GM18873 (cell line): ENCODE measurements around the gene FANCF.
"Not testable (repeated sequence)": the region's sequence is repeated elsewhere in the genome, so short reads cannot be mapped to it uniquely, and the experiment has no call there.

Experiments
- ATAC-seq: cut with Tn5 transposase; IDR thresholded peaks from one replicate; pipeline ENCODE4 v1.9.1; 2021; ENCODE audit warnings: mild to moderate bottlenecking, moderate library complexity, moderate number of reproducible peaks; ENCODE audit not compliant: unreplicated experiment, low FRiP score

The FANCF gene

GRCh38 chr11:22625448-22626287, at the start of gene FANCF:
Gene FANCF, minus strand, starts transcription at chr11:22625823. Its CDS starts 13 bp downstream, at chr11:22625810.
- peak; percentile 99 for ATAC-seq

DNA sequence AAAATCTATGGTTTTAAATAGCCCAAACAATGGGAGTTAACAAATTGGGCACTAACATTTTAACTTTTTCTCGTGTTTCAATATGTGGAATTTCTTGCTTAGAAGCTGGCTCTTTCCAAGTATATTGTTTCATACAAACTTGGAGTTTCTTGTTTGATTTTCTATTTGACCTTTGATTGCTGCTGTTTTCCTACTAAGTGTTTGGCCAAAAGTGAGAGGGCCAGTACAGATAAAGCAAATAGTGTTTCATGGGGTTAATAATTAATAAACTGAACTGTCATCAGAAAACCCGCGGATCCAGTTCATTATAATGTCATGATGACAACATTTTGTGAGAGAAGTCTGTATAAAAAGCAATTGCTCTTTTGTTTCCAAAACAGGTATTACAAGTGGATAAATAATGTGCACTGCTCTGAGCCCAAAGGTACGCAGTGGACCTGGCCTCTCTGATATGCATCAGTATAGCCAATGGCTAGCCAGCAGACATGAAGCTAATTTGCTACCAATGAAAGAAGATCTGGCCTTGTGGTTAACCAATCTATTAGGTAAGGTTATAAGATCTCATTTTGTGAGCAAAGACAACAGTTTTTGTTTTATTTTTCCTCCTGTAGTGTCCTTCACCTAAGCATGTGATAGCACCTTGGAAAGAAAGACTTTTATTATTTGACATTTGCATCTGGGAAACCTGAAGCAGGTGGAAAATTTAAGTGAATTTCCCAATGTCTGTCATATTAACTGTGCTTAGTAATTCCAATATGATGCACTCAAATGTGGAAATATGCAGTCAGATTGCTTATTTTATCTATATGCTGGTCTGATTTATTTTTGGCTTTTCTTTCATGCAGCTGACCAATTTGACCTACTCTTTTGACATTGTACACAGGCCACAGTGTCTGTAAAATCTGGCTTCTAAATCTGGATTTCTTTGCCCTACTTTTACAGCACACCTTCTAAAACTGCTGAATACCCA, 49.1 kb upstream of the FANCF start:
- ATAC-seq = no peak

DNA sequence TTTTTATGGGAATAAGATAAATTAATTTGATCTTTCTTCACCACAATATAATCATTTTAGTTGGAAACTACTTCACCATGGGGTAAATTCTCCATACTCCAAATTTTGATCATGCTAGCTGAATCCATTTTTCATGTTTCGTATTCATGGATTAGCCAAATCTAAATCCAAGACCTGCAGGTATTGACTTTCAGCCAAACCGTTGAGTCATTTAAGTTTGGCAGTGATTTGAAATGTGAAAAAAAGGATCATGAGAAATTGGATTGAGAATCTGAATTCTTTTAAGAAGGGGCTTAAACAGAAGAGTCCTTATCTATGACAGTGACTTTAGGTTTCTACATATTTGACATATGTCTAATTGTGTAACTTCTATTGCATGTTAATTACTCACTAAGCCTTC, 46.1 kb upstream of the FANCF start:
- ATAC-seq = no peak

DNA sequence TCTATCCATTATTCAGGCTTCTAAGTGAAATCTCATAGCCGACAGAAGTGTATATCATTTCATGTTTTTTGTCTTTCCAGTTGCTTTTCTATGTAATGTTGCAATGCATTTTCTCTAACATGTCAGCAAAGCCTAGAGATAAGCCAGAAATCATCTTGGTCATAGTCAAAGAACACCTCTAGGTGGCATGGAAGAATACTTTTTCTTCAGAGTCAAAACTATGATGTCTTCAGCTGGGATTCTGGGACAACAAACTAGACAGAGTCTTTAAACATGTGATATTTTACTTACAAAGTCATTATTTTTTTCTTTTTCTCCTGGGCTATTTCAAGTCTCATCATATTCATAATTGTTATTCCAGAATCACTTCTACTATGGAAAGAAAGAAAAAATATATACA, 45.2 kb upstream of the FANCF start:
- ATAC-seq = peak; percentile 41

DNA sequence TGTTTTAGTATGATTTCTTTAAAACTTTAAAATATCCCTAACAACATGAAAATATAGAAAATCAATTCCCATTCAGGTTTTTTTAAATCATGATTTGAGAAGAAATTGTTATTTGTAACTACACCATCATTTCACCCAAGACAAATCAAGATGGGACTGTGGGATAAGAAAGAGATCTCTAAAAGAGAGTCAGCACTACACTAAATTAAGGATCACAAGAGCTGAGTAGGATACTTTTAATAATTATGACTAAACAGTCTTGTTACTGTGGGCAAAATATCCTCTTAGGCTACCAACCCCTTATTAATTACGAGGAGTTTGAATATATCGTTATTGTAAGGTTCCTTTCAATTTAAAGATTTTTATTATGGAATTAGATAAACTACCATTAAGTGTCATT, 43.7 kb upstream of the FANCF start:
- ATAC-seq = no peak

GRCh38 chr11:22668005-22668796, 42.6 kb upstream of the FANCF start:
- ATAC-seq = peak; percentile 29

- ATAC-seq = peak; percentile 44
Observed at GRCh38 chr11:22666688-22667439, 41.2 kb upstream of the FANCF start.

GRCh38 chr11:22666325-22666687, 40.7 kb upstream of the FANCF start, which contains the start of gene GAS2:
Gene GAS2, plus strand, starts transcription at chr11:22666611. Its CDS starts 8,259 bp downstream, at chr11:22674870.
- peak; percentile 12 for ATAC-seq

GRCh38 chr11:22659783-22660182, 34.2 kb upstream of the FANCF start:
- no peak for ATAC-seq

DNA sequence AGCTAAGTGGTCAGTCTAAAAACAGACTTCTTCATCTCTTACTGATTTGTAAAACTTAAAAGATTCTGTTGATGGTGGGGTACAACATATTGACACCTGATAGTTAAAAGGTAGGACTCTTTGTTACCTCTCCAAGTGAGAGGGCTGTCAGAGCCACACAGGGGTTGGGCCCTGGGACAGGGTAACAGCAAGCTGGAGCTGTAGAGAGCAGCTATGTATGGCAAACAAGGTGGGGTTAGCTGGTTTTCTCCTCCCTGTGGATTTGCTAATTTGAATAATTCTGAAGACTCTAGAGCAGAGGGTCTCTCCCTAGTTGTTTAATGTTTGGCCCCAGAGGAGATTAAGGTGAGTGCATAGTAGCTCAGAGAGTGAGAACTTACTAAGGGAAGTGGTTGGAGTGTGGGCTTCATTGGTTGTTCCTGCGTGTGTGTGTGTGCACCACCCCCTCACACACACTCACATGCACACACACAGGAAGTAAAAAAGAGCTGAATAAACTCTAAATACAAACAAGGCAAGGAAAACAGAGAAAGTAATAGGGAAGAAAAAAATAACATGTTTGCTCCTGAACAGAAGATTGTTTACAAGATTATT, 31.6 kb upstream of the FANCF start:
- ATAC-seq = peak; percentile 98

DNA sequence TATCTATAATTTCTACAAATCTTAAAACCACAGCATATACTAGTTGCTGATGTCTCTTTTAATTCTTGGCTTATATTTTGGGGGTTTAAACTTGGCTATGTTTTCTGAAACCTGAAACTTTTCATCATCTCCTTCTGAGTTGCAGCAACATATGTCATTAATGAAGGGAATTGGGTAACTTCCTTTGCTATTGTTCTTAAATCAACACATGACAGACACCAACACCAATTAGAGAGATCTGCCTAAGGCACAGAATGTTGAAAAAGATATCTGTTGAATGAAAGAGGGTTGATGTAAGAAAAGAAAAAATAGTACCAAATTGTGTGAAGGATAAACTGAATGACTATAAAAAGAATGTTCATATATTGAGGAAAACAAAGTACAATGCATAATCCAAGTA, 30.5 kb upstream of the FANCF start:
- ATAC-seq = no peak

DNA sequence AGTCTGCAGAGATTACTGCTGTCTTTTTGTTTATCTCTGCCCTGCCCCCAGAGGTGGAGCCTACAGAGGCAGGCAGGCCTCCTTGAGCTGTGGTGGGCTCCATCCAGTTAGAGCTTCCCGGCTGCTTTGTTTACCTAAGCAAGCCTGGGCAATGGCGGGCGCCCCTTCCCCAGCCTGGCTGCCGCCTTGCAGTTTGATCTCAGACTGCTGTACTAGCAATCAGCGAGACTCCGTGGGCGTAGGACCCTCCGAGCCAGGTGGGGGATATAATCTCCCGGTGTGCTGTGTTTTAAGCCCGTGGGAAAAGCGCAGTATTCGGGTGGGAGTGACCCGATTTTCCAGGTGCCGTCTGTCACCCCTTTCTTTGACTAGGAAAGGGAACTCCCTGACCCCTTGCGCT, 26.7 kb upstream of the FANCF start:
- not testable (repeated sequence) for ATAC-seq

- ATAC-seq = no peak
Observed at GRCh38 chr11:22641559-22641958, 15.9 kb upstream of the FANCF start.

GRCh38 chr11:22640862-22641261, 15.2 kb upstream of the FANCF start:
- no peak for ATAC-seq

- no peak for ATAC-seq
Observed at GRCh38 chr11:22635689-22636088, 10.1 kb upstream of the FANCF start.

- ATAC-seq = no peak
Observed at GRCh38 chr11:22634897-22635629, 9.4 kb upstream of the FANCF start.

- ATAC-seq = no peak
Observed at GRCh38 chr11:22633354-22633902, 7.8 kb upstream of the FANCF start.

GRCh38 chr11:22627421-22627820, 1.8 kb upstream of the FANCF start:
- ATAC-seq = no peak
